ENCODE data around the gene ABCA4.

- TF ChIP-seq, protein P1, sequence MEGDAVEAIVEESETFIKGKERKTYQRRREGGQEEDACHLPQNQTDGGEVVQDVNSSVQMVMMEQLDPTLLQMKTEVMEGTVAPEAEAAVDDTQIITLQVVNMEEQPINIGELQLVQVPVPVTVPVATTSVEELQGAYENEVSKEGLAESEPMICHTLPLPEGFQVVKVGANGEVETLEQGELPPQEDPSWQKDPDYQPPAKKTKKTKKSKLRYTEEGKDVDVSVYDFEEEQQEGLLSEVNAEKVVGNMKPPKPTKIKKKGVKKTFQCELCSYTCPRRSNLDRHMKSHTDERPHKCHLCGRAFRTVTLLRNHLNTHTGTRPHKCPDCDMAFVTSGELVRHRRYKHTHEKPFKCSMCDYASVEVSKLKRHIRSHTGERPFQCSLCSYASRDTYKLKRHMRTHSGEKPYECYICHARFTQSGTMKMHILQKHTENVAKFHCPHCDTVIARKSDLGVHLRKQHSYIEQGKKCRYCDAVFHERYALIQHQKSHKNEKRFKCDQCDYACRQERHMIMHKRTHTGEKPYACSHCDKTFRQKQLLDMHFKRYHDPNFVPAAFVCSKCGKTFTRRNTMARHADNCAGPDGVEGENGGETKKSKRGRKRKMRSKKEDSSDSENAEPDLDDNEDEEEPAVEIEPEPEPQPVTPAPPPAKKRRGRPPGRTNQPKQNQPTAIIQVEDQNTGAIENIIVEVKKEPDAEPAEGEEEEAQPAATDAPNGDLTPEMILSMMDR (IDR thresholded peaks at IDR 0.05), result no peak
- TF ChIP-seq POLR2A (IDR thresholded peaks at IDR 0.05), result no peak
Measured at GRCh38 chr1:94029130-94029993, 91.6 kb downstream of the ABCA4 start.
